ENCODE measurements around the gene KNSTRN.
A peak's percentile ranks its signal among the peaks of the same experiment; 100 is the strongest.

Gene KNSTRN

GRCh38 chr15:40377606-40378005 is 4.9 kb upstream of the KNSTRN start:
- H3K4me3 ChIP-seq (replicated peaks; ENCODE audit: low read depth, low read length), result no peak overlapping the region
- no peak for DNase-seq (ENCODE audit: low read depth)
- TF ChIP-seq CTCF (IDR thresholded peaks at IDR 0.05; ENCODE audit: low read length, missing control alignments), result no peak

GRCh38 chr15:40379374-40379773 is 3.1 kb upstream of the KNSTRN start:
- TF ChIP-seq CTCF (IDR thresholded peaks at IDR 0.05; ENCODE audit: low read length, missing control alignments), result no peak
- H3K4me3 ChIP-seq (replicated peaks; ENCODE audit: low read depth, low read length), result no peak overlapping the region

GRCh38 chr15:40379853-40380252 is 2.7 kb upstream of the KNSTRN start:
- no peak for TF ChIP-seq CTCF (IDR thresholded peaks at IDR 0.05; ENCODE audit: low read length, missing control alignments)
- no peak overlapping the region for H3K4me3 ChIP-seq (replicated peaks; ENCODE audit: low read depth, low read length)
- peak; percentile 98 for DNase-seq (ENCODE audit: low read depth)

More at GRCh38 chr15:40379374-40379773, 3.1 kb upstream of the KNSTRN start:
- DNase-seq (ENCODE audit: low read depth), result no peak

GRCh38 chr15:40380636-40381035 is 1.9 kb upstream of the KNSTRN start:
- H3K4me3 ChIP-seq (replicated peaks; ENCODE audit: low read depth, low read length), result no peak overlapping the region
- no peak for DNase-seq (ENCODE audit: low read depth)
- TF ChIP-seq CTCF (IDR thresholded peaks at IDR 0.05; ENCODE audit: low read length, missing control alignments), result no peak

GRCh38 chr15:40381818-40382529 is 547 bp upstream of the KNSTRN start:
- DNase-seq (ENCODE audit: low read depth), result no peak
- no peak overlapping the region for H3K4me3 ChIP-seq (replicated peaks; ENCODE audit: low read depth, low read length)

GRCh38 chr15:40386480-40386879 is 4.0 kb downstream of the KNSTRN start:
- no peak for TF ChIP-seq CTCF (IDR thresholded peaks at IDR 0.05; ENCODE audit: low read length, missing control alignments)
- no peak overlapping the region for H3K4me3 ChIP-seq (replicated peaks; ENCODE audit: low read depth, low read length)

More at GRCh38 chr15:40381818-40382529, 547 bp upstream of the KNSTRN start:
- TF ChIP-seq CTCF (IDR thresholded peaks at IDR 0.05; ENCODE audit: low read length, missing control alignments), result no peak

More at GRCh38 chr15:40386480-40386879, 4.0 kb downstream of the KNSTRN start:
- DNase-seq (ENCODE audit: low read depth), result no peak
